Mesodermal cell (in vitro differentiated cells): ENCODE results near the gene MAP1LC3B2.

Experiments used
- H3K27ac ChIP-seq: 2 replicates; pipeline ENCODE4 v1.7.0; 2013; ENCODE audit warnings: mild to moderate bottlenecking, low read depth, low read length, moderate library complexity; ENCODE audit not compliant: severe bottlenecking
- H3K36me3 ChIP-seq: 2 replicates; pipeline ENCODE4 v1.7.1; 2013; ENCODE audit warnings: mild to moderate bottlenecking, low read length, moderate library complexity; ENCODE audit not compliant: control insufficient read depth, insufficient read depth
- H3K4me1 ChIP-seq: one replicate; pipeline ENCODE4 v1.7.1; 2013; ENCODE audit warnings: mild to moderate bottlenecking, low read length; ENCODE audit not compliant: insufficient read depth, control insufficient read depth, poor library complexity, severe bottlenecking
- H3K4me3 ChIP-seq: 2 replicates; pipeline ENCODE4 v1.7.0; 2013; ENCODE audit warnings: low read length, control low read depth, mild to moderate bottlenecking; ENCODE audit not compliant: insufficient read depth, poor library complexity, severe bottlenecking; ENCODE audit errors: extremely low read depth
- H3K9me3 ChIP-seq: 2 replicates; pipeline ENCODE4 v1.7.1; 2013; ENCODE audit warnings: mild to moderate bottlenecking, low read length, moderate library complexity; ENCODE audit not compliant: control insufficient read depth
- WGBS, 2 experiments: methylation state at CpG; one replicate each; pipeline ENCODE4 v1.1.5; 2013; ENCODE audit warnings: missing lambda C conversion rate in 2 of 2; ENCODE audit not compliant: insufficient coverage in 2 of 2; 5-methylcytosine and 5-hydroxymethylcytosine counted together

Gene MAP1LC3B2

DNA sequence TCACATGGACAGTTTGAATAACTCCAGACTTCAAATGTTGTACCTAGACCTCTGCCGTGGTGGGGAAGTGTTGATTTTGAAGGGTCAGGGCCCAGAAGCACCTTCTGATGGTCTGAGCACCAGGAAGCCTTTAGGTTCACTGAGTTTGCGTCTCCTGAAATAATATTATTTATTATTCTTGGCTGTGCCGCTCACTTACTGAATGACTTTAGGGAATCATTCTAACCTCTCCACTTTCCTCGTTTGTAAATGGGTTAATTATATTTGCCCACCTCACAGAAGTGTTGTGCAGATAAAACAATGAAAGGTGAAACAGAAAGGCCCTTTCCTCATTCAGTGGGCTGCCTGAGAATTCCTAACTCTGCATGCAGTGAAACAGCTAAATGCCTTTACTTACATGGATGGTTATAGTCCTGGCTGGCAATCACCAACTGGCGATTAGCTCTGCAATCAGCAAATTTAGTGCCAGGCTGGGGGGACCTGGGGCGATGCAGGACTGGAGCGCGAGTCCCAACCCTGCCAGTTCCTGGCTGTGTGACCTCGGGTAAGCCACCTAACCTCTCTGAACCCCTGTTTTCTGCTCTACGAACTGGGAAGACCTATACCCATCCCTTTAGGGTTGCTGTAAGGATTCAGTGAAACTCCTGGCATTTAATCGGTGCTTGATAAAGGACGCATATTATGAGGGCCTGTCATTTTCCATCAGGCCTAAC is 57.5 kb downstream of the MAP1LC3B2 start:
- H3K9me3 ChIP-seq = peaks cover 7% of the 10 kb centered on the region
- no peaks in the 10 kb centered on the region for H3K36me3 ChIP-seq
- peaks cover 7% of the 10 kb centered on the region for H3K4me1 ChIP-seq
- H3K27ac ChIP-seq = no peak overlapping the region
- H3K4me3 ChIP-seq = no peak overlapping the region
- WGBS, 2 experiments = 79 to 81% methylated on average over 6 to 10 of the region's 12 CpGs

- peaks cover 7% of the 10 kb centered on the region for H3K4me1 ChIP-seq
- no peaks in the 10 kb centered on the region for H3K36me3 ChIP-seq
- peaks cover 17% of the 10 kb centered on the region for H3K9me3 ChIP-seq
- no peak overlapping the region for H3K27ac ChIP-seq
- 90 to 95% methylated on average over 3 of the region's 3 CpGs for WGBS, 2 experiments
- no peak overlapping the region for H3K4me3 ChIP-seq
Measured at GRCh38 chr12:116619246-116619645, 60.1 kb downstream of the MAP1LC3B2 start.

DNA sequence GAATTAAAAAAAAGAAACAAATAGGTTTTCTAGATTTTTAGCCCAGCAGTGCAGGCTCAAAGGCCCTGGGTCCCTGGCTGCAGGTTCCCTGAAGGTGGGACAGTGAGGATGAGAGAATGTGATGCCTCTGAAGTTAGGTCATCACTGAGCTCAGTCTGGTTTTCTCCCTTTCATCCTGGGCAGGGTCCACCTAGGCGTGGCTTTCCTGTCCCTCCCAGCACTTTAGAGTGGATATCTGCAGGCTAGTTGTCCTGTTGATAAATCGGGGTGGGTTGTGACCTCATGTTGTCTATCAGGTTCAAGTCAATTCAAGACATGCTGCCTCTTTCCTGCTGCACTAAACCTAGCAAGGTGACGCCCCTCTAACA is 60.9 kb downstream of the MAP1LC3B2 start:
- Histone ChIP-seq H3K9me3 (peaks cover 17% of the 10 kb centered on the region), H3K36me3 (no peaks in the 10 kb centered on the region), H3K4me1 (peaks cover 7% of the 10 kb centered on the region), H3K27ac (no peak overlapping the region), H3K4me3 (no peak overlapping the region)
- WGBS, 2 experiments = 58 to 77% methylated on average over 2 of the region's 3 CpGs

DNA sequence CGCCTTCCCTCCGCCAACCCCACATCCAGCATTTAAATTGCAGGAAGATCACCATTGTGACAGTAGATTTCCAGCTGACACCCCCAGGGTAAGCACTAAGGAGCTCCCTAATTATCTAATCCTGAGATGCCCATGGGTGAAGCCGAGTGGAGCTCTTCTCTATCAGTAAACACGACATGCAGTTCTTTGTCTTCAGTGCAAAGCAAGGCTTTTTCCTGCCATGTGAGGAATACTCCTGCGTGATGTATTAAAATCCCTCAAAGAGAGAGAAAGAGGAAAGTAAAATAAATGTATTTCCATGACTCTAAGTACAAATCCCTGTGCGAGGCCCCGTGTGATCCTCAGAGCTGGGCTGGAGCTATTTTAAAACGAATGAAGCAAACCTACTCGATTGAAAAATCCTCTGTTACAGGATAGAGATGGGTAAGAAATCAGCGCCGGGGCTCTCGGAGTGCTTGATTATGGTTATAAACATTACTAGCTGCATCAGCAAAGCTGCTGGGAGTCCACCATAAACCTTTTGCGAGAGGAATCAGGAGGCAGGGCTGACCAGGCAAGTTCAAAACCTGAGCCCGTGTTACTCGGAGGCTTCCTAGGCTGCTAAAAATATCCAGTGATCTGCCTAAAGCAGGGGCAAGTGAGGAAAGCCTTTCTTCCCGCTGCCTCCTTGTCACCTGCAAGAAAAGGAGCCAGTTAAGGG is 61.5 kb downstream of the MAP1LC3B2 start:
- H3K27ac ChIP-seq = no peak overlapping the region
- no peak overlapping the region for H3K4me3 ChIP-seq
- WGBS, 2 experiments = 82 to 89% methylated on average over 13 to 16 of the region's 16 CpGs
- H3K4me1 ChIP-seq = peaks cover 7% of the 10 kb centered on the region
- H3K36me3 ChIP-seq = no peaks in the 10 kb centered on the region
- peaks cover 17% of the 10 kb centered on the region for H3K9me3 ChIP-seq

DNA sequence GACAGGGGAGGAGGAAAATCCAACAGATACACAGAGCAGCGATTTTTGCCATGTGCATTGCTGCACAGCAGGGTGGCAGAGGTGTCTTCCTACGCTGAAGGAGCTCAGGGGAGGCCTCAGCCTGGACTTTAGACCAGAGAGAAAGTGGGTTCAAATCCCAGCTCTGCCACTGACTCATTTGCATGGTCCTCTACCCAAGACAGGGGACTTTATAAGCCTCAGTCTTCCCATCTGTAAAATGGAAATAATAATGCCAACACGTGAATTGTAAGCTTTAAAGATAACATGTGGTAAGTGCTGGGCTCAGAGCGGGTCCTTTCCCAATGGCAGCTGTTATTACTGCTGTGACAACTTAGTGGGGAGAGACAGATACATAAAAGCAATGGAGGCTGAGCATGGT is 62.0 kb downstream of the MAP1LC3B2 start:
- WGBS, 2 experiments = 90 to 91% methylated on average over 4 of the region's 4 CpGs
- no peak overlapping the region for H3K27ac ChIP-seq

DNA sequence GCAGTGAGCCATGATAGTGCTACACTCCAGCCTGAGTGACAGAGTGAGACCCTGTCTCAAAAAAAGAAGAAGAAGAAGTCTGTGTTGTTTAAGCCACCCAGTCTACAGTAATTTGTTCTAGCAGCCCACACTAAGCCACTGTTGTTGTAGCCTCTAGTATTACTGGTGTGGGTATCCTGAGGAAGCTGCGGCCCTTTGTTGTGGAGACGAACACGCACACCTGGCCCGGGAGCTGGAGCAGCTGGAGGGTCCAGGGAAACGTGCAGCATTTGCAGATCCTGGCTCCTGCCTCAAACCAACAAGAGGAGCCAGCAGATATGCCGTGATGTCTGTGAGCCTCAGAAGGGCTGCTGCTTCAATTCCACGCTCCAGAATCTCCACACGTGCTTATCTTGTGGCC is 65.3 kb downstream of the MAP1LC3B2 start:
- WGBS, 2 experiments = 92 to 94% methylated on average over 8 of the region's 8 CpGs
- Histone ChIP-seq H3K4me1 (peaks cover 7% of the 10 kb centered on the region), H3K9me3 (peaks cover 10% of the 10 kb centered on the region), H3K4me3 (no peak overlapping the region), H3K36me3 (no peaks in the 10 kb centered on the region), H3K27ac (no peak overlapping the region)

More for the DNA sequence above, 62.0 kb downstream of the MAP1LC3B2 start:
- H3K36me3 ChIP-seq = no peaks in the 10 kb centered on the region
- H3K4me3 ChIP-seq = no peak overlapping the region
- H3K4me1 ChIP-seq = peaks cover 7% of the 10 kb centered on the region
- H3K9me3 ChIP-seq = peaks cover 17% of the 10 kb centered on the region

DNA sequence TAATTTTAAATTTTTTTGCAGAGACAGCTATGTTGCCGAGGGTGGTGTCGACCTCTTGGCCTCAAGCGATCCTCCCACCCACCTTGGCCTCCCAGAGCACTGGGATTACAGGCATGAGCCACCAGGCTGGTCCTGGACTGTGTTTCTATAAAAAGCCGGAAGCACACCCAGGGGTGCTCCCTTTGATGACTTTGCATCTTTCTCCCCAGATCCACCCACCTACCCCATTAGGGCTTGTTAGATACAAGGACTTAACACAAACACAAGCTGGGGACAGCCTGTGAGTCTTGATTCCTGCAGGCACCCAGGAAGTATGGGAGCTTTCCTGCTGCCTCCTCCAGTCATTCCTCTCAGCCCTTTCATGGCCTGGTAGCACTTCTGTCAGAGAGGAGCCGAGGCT is 67.0 kb downstream of the MAP1LC3B2 start:
- H3K27ac ChIP-seq = no peak overlapping the region
- no peak overlapping the region for H3K4me3 ChIP-seq
- no peaks in the 10 kb centered on the region for H3K36me3 ChIP-seq
- WGBS, 2 experiments = 76 to 100% methylated on average over 3 to 4 of the region's 5 CpGs
- no peaks in the 10 kb centered on the region for H3K4me1 ChIP-seq
- peaks cover 10% of the 10 kb centered on the region for H3K9me3 ChIP-seq
